RWPE2 (cell line): ENCODE results near the gene ACCS.

Experiments used
- ATAC-seq: fragments of 200-7000 bp; cut with Tn5 transposase; 3 replicates; pipeline ENCODE4 v1.9.1; 2021; ENCODE audit warnings: low read depth
- DNase-seq: peaks from one replicate; pipeline ENCODE4 v3.0.0-alpha.2; 2020; ENCODE audit warnings: low spot score
- H3K27ac ChIP-seq: fragments of 450-650 bp; 2 replicates; pipeline ENCODE4 v1.5.1; 2017; ENCODE audit warnings: mild to moderate bottlenecking; ENCODE audit not compliant: poor library complexity, severe bottlenecking
- H3K27me3 ChIP-seq: fragments of 250-450 bp; sonication (Bioruptor Pico); 2 replicates; pipeline ENCODE4 v1.5.1; 2021; ENCODE audit warnings: mild to moderate bottlenecking, moderate library complexity; ENCODE audit not compliant: insufficient read depth, poor library complexity, severe bottlenecking
- H3K36me3 ChIP-seq: fragments of 250-450 bp; sonication (Bioruptor Pico); 2 replicates; pipeline ENCODE4 v1.5.1; 2020; ENCODE audit warnings: low read depth, mild to moderate bottlenecking, moderate library complexity
- H3K4me1 ChIP-seq: fragments of 250-450 bp; sonication (Bioruptor Pico); 2 replicates; pipeline ENCODE4 v1.5.1; 2021; ENCODE audit warnings: mild to moderate bottlenecking, moderate library complexity; ENCODE audit not compliant: insufficient read depth, poor library complexity, severe bottlenecking
- H3K4me3 ChIP-seq: fragments of 250-450 bp; sonication (Bioruptor Pico); 2 replicates; pipeline ENCODE4 v1.5.1; 2021; ENCODE audit warnings: mild to moderate bottlenecking, moderate library complexity; ENCODE audit not compliant: severe bottlenecking
- H3K9me3 ChIP-seq: fragments of 250-450 bp; sonication (Bioruptor Pico); 2 replicates; pipeline ENCODE4 v1.5.1; 2021; ENCODE audit warnings: mild to moderate bottlenecking, moderate library complexity; ENCODE audit not compliant: severe bottlenecking
- CTCF ChIP-seq: fragments of 450-650 bp; IDR thresholded peaks from one replicate; pipeline ENCODE4 v1.5.1; 2017; ENCODE audit warnings: mild to moderate bottlenecking, moderate library complexity; ENCODE audit not compliant: poor library complexity, severe bottlenecking

Gene ACCS

GRCh38 chr11:44029507-44029845, 36.6 kb upstream of the ACCS start:
- DNase-seq (no peak), ATAC-seq (no peak)
- Histone ChIP-seq H3K27ac (no peak overlapping the region), H3K27me3 (peaks cover 6% of the 10 kb centered on the region), H3K4me1 (no peaks in the 10 kb centered on the region), H3K9me3 (peaks cover 4% of the 10 kb centered on the region), H3K4me3 (no peak overlapping the region), H3K36me3 (no peaks in the 10 kb centered on the region)
- no peak for TF ChIP-seq CTCF

GRCh38 chr11:44029977-44030911, 35.8 kb upstream of the ACCS start:
- no peaks in the 10 kb centered on the region for H3K36me3 ChIP-seq
- H3K4me1 ChIP-seq: no peaks in the 10 kb centered on the region
- no peak for TF ChIP-seq CTCF
- no peaks in the 10 kb centered on the region for H3K27me3 ChIP-seq
- ATAC-seq (no peak), DNase-seq (no peak)
- H3K27ac ChIP-seq: no peak overlapping the region
- no peak overlapping the region for H3K4me3 ChIP-seq
- peaks cover 4% of the 10 kb centered on the region for H3K9me3 ChIP-seq

GRCh38 chr11:44030996-44031395, 35.1 kb upstream of the ACCS start:
- Histone ChIP-seq H3K27me3 (no peaks in the 10 kb centered on the region), H3K36me3 (no peaks in the 10 kb centered on the region), H3K27ac (no peak overlapping the region), H3K9me3 (peaks cover 3% of the 10 kb centered on the region), H3K4me1 (no peaks in the 10 kb centered on the region), H3K4me3 (no peak overlapping the region)
- TF ChIP-seq CTCF: no peak
- DNase-seq (no peak), ATAC-seq (no peak)

- no peaks in the 10 kb centered on the region for H3K4me1 ChIP-seq
- ATAC-seq (no peak), DNase-seq (no peak)
- no peak overlapping the region for H3K27ac ChIP-seq
- H3K27me3 ChIP-seq: no peaks in the 10 kb centered on the region
- no peak overlapping the region for H3K4me3 ChIP-seq
- no peaks in the 10 kb centered on the region for H3K36me3 ChIP-seq
- H3K9me3 ChIP-seq: no peaks in the 10 kb centered on the region
- no peak for TF ChIP-seq CTCF
Observed at GRCh38 chr11:44031549-44031948, 34.5 kb upstream of the ACCS start.

- Histone ChIP-seq H3K4me1 (no peaks in the 10 kb centered on the region), H3K27ac (no peak overlapping the region), H3K4me3 (no peak overlapping the region), H3K9me3 (no peaks in the 10 kb centered on the region), H3K36me3 (no peaks in the 10 kb centered on the region), H3K27me3 (no peaks in the 10 kb centered on the region)
- ATAC-seq (no peak), DNase-seq (no peak)
- no peak for TF ChIP-seq CTCF
Observed at GRCh38 chr11:44032299-44033085, 33.6 kb upstream of the ACCS start.
